ENCODE results near the gene GGCX.
"Not testable (repeated sequence)": the region's sequence is repeated elsewhere in the genome, so short reads cannot be mapped to it uniquely, and the experiment has no call there.

The GGCX gene

DNA sequence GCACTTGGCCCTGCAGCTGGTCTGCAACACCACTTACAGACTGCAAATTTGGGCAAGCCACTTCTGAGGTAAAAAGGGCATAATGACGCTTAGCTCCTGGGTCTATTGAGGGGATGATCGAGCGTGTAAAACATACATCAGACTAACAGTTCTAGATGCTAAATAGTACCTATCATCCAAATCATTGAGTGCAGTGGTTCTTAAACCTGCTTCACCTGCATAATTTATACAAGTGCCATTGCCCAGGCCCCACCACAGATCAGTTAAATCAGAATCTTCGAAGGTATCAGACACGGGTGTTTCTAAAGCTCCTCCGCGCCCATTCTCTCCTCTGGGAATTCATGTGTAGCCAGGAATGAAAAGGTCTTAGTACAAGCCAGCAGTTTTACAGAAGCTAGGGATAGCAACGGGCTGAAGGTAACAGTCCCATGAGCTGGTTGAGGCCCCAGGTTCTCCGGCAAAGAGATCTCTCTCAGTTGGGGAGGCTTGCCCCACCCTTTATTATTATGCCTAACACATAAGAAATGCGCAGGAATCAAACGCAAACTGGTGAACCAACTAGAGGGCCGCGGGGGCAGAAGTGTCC lies 33.5 kb upstream of the GGCX start:
- DNase-seq (ENCODE audit: low read depth): no peak

GRCh38 chr2:85593023-85593422 lies 31.7 kb upstream of the GGCX start:
- no peak for DNase-seq (ENCODE audit: low read depth)

- DNase-seq (ENCODE audit: low read depth): not testable (repeated sequence)
These were observed 31.0 kb upstream of the GGCX start for GRCh38 chr2:85592299-85592698.

- DNase-seq (ENCODE audit: low read depth): no peak
These were observed 30.3 kb upstream of the GGCX start for GRCh38 chr2:85591563-85591962.

- no peak for DNase-seq (ENCODE audit: low read depth)
These were observed 29.7 kb upstream of the GGCX start for GRCh38 chr2:85590950-85591349.

DNA sequence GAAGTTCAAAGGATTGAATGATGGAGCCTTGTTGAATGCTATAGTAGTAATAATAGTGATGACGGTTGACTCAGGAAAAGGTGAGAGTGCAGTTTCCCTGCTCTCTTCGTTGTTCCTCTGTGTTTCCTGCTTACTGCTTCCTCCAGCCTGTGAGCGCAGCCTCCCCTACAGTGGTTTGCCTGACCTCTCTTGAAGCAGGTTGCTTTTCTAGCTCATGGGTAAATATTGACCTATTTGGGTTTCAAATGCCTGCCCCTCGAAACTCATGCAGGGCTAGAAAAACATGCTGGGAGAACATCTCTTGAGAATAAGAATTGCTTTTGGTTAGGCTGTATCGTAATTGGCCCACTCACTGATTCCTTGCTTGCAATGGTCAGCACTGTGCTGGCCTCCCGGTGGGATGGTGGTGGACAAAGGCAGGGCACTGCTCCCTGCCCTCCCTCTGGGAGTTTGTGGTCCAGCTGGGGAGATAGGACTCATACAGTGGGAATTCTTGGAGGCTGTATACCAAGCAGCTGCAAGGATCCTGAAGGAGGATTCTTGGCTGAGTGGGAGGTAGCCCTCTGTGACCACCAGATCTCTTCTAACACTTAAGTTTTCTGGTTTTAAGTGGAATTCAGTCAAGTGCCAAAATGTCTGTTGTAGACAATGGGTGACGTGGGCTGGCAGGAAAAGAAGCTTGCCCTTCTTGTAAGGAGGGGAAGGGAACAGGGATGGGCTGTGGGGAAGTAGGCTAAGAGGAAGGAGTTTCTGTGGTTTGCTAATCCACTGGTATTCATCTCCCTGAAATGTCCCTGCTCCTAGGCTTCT lies 28.9 kb upstream of the GGCX start:
- DNase-seq (ENCODE audit: low read depth): no peak

DNA sequence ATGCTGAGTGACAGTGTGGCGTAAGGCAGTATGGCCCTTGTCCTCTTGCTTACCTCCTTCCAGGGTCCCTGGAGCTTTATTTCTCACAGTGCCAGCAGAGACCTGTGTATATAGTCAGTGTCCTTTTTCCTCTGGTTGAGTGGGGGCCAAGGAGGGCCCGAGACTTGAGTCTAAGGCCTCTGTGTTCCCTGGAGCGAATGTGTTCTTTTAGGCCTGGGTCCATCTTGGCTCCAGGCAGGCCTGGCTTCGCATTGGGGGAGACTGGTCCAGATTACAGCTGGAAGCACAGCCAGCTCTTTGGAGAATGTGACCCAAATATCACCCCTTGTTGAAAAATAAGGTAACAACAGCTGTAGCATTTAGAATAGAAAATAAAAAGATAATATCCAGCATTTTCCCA lies 27.9 kb upstream of the GGCX start:
- no peak for DNase-seq (ENCODE audit: low read depth)

DNA sequence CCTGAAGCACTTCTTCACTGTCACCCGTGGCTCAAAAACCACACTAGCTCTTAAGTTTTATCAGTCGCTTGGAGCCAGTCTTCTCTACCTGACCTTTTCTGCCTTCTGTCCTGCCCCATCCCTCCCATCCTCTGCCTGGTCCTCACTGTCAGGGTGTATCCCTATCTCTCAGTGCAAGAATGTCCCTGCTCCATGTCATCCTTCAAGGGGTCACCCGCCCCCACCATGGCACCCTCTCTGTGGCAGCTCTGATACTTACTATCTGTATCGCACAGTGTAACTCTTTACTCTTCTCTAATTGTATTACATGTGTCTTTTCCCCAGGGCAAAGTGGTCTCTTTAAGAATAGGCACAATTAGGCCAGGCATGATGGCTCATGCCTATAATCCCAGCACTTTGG lies 27.4 kb upstream of the GGCX start:
- DNase-seq (ENCODE audit: low read depth): no peak

DNA sequence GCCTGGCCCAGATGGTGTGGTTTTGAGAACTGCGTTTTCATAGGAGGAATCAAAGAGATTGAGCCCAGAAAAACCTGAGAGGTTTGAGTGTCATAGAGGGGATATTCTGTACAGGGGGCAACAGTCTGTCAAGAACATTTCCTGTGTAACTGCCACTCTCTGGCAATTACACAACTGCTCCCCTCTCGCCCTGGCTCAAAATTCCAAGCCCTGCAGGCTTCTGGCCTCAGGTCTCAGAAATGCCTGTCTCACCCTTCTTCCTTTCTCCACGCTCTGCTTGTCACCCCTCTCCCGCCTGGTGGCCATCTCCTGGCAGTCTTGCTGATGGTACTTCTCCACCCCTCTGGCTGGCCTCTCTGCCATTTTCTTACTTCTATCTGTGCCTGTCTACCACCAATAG lies 26.9 kb upstream of the GGCX start:
- no peak for DNase-seq (ENCODE audit: low read depth)

DNA sequence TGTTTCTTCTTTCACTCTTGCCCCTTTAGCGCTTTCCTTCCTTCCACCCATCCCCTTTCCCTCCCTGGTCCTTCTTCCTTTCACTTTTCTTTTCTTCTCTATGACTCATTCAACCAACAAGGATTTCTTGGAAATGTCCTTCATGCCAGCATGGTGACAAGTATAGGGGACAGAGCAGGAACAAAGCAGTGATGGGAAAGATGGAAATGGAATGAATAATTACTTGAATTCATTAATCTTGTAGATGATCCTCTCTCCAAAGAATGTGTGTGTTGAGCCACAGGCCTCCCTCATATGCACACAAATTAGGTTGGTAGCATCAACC lies 24.4 kb upstream of the GGCX start:
- no peak for DNase-seq (ENCODE audit: low read depth)

DNA sequence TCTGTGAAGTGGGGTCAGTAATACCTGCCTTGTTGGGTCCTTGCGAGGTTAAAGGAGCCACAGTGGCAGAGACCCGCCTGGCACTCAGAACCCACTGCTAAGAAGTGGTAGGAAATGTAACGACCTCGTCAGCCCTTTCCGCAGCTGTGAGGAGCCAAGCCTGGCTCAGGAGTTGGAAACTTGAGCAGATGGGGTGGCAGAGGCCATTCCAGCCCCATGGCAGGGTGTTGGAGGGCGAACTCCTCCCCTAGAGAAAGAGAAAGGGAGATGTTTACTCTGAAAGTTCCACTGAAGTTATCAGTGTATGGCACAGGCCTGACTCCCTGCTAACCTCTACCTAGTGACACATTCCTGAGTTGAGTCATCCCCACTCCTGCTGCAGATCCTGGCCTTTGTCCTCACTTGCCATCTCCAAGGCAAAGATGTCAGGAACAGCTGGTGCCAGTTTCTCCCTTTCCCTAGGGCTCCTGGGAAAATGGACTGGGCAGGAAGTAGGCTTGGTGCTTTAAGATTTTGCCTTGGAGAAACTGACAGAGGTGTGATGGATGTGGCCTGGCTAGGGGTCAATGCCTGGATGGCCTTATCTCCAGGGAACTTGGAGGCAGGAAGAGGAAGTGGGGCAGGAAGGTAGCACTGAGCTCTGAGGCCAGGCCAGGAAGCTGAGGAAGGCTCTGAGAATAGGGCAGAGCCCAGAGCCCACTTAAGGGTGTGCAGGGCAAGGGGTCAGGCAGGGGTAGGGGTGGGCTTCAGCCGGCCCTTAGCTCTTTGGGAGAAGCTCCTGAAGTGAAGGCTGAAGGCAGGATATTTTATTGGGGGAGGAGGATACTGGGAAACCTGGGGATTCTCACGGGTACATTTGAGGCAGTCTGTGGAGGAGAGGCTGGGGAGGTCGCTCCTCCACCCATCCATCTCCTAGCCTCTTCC lies 23.8 kb upstream of the GGCX start:
- no peak for DNase-seq (ENCODE audit: low read depth)

- no peak for DNase-seq (ENCODE audit: low read depth)
These were observed 23.1 kb upstream of the GGCX start, which contains the start of gene VAMP5 for GRCh38 chr2:85584354-85584856. Gene VAMP5, plus strand, starts transcription at chr2:85584431. Its CDS starts 60 bp downstream, at chr2:85584491.

- no peak for DNase-seq (ENCODE audit: low read depth)
These were observed 22.5 kb upstream of the GGCX start for GRCh38 chr2:85583667-85584353.

GRCh38 chr2:85582492-85582891 lies 21.2 kb upstream of the GGCX start:
- DNase-seq (ENCODE audit: low read depth): no peak

GRCh38 chr2:85580206-85580605 lies 18.9 kb upstream of the GGCX start:
- no peak for DNase-seq (ENCODE audit: low read depth)

DNA sequence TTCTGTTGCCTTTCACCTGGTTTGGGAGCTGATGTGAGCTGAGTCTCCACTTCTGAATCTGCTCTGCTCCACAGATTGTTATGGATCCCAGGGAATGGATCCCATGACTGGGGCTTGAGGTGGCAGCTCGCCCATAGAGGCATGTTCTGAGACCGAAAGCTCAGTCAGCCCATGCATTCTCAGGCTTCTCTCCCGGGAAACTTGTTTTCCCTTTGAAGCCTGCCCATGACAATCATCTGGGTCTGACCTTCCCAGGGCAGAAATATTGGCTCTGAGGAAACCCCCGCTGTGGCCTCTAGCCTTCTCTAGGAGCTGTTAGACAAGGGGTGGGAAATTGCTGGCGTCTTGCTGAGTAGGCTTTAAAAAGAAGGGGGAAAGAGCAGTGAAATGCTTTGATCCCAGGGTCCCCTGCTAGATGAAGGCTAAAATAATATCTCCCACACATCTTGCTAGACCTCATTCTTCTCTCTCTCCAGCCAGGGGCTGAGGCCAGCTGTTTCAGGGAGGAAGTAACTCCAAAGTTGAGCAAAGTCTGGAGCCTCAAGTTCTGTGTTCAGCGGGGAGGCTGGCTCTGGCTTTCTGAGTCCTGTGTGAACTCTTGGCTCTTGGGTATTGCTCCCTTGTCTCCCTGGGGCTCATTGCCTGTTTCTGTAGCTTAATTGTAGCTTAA lies 18.1 kb upstream of the GGCX start:
- no peak for DNase-seq (ENCODE audit: low read depth)

DNA sequence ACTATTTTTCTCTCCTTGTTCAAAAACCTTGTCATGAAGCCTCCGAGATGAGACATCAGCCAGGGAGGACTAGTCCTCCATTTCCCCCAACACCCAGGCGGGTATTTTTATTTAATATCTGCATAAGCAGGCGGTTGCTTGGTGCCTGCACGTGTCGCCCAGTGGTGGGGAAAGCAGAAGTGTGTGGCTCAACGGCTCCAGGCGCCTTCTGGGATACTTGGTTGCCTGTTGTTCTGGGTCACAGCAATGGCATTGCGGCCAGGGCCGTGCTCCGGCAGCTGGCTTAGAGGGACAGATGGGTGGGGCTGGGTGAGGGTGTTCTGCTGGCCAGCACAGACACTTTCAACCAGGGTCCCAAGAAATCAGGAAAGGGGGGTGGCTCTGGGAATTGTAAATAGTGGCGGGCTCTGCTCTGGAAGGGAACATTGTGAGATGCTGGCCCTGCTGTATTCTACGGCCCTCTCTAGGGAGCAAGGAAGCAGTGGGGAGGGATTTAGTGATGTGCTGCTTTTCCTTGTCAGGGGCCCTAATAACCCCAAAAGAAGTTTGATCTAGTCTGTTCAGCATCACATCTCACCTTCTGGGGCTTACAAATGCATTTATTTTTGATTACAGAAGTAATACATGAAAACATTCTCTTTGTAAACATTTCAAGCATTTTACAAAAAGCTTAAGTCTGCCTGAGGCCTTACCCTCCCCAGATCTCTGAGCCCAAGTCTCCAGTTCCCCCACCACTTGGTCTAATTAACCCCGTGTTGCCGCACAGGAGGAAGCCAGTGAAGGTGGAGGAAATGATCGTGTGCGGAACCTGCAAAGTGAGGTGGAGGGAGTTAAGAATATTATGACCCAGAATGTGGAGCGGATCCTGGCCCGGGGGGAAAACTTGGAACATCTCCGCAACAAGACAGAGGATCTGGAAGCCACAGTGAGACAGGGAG lies 17.2 kb upstream of the GGCX start:
- DNase-seq (ENCODE audit: low read depth): no peak

- peak; percentile 55 for DNase-seq (ENCODE audit: low read depth)
These were observed 16.3 kb upstream of the GGCX start, which contains the start of gene VAMP8 for GRCh38 chr2:85577386-85578242. Gene VAMP8, plus strand, starts transcription at chr2:85577586. Its CDS starts 61 bp downstream, at chr2:85577647.

- no peak for DNase-seq (ENCODE audit: low read depth)
These were observed 15.7 kb upstream of the GGCX start for GRCh38 chr2:85577063-85577385.

Data from activated T-helper 1 cell treated with Interleukin-2 at 50 U/mL for 16 hours (primary cell).